Skeletal muscle tissue (tissue), 4 donors: ENCODE measurements around the gene MAD1L1. TPM values are rescaled to one million over a fixed set of nuclear protein-coding genes. Genes with fewer than 3 reads are reported as not detected.

Experiments
- H3K27ac ChIP-seq: one replicate; pipeline ENCODE4 v1.7.0; 2013; ENCODE audit warnings: mild to moderate bottlenecking, low read depth, low read length, inconsistent platforms
- H3K27me3 ChIP-seq, 3 donors: one replicate each; pipeline ENCODE4 v1.7.0; 2013; ENCODE audit warnings: low read length in 3 of 3; ENCODE audit not compliant: control insufficient read depth in 3 of 3, insufficient read depth in 3 of 3
- H3K36me3 ChIP-seq, 3 donors: one replicate each; pipeline ENCODE4 v1.7.0; 2013; ENCODE audit warnings: low read length in 3 of 3; ENCODE audit not compliant: control insufficient read depth in 3 of 3, insufficient read depth in 3 of 3
- H3K4me1 ChIP-seq, 3 donors: one replicate each; pipeline ENCODE4 v1.7.0; 2013; ENCODE audit warnings: low read length in 3 of 3, mild to moderate bottlenecking in 3 of 3; ENCODE audit not compliant: control insufficient read depth in 3 of 3, insufficient read depth in 3 of 3
- H3K4me3 ChIP-seq, 3 donors: one replicate each; pipeline ENCODE4 v1.7.0; 2013; ENCODE audit warnings: low read length in 3 of 3
- H3K9ac ChIP-seq, 3 donors: one replicate each; pipeline ENCODE4 v1.7.0; 2013; ENCODE audit warnings: low read length in 3 of 3, mild to moderate bottlenecking in 3 of 3, moderate library complexity in 2 of 3, low read depth in 1 of 3
- H3K9me3 ChIP-seq, 3 donors: one replicate each; pipeline ENCODE4 v1.7.0; 2013; ENCODE audit warnings: low read length in 3 of 3; ENCODE audit not compliant: control insufficient read depth in 3 of 3
- total RNA-seq: library from RNA; depleted of rRNA; stranded (reverse); fragments of >200 nt; gene quantifications from one replicate; pipeline ENCODE4 v1.2.3, GENCODE V29; 2014
- donor health status: Osteomylitis.

The MAD1L1 gene
- total RNA-seq, 1 donor from 2014 or later = 42.3 TPM

GRCh38 chr7:2048531-2048930, 184.2 kb downstream of the MAD1L1 start:
- Histone ChIP-seq H3K9me3 (no peaks in the 10 kb centered on the region), H3K4me1 (peaks cover 0 to 21% (median 11%) of the 10 kb centered on the region in 3 donors)

GRCh38 chr7:2048006-2048405, 184.7 kb downstream of the MAD1L1 start:
- no peak overlapping the region for H3K9ac ChIP-seq
- no peaks in the 10 kb centered on the region for H3K27me3 ChIP-seq
- H3K36me3 ChIP-seq = no peaks in the 10 kb centered on the region
- H3K4me3 ChIP-seq = no peak overlapping the region
- H3K4me1 ChIP-seq = peaks cover 0 to 21% (median 11%) of the 10 kb centered on the region in 3 donors
- H3K27ac ChIP-seq = no peak overlapping the region
- H3K9me3 ChIP-seq = no peaks in the 10 kb centered on the region

More at GRCh38 chr7:2048531-2048930, 184.2 kb downstream of the MAD1L1 start:
- no peaks in the 10 kb centered on the region for H3K36me3 ChIP-seq
- H3K9ac ChIP-seq = no peak overlapping the region
- H3K27ac ChIP-seq = no peak overlapping the region
- H3K4me3 ChIP-seq = no peak overlapping the region
- no peaks in the 10 kb centered on the region for H3K27me3 ChIP-seq

- no peak overlapping the region for H3K9ac ChIP-seq
- no peak overlapping the region for H3K4me3 ChIP-seq
- peaks cover 0 to 3% (median 0%) of the 10 kb centered on the region in 3 donors for H3K9me3 ChIP-seq
- peaks cover 0 to 2% (median 0%) of the 10 kb centered on the region in 3 donors for H3K36me3 ChIP-seq
- no peak overlapping the region for H3K27ac ChIP-seq
- H3K4me1 ChIP-seq = peaks cover 0 to 13% (median 8%) of the 10 kb centered on the region in 3 donors
- H3K27me3 ChIP-seq = no peaks in the 10 kb centered on the region
Measured at GRCh38 chr7:2046581-2047565, 185.9 kb downstream of the MAD1L1 start.

- Histone ChIP-seq H3K27me3 (no peaks in the 10 kb centered on the region), H3K9me3 (peaks cover 0 to 3% (median 0%) of the 10 kb centered on the region in 3 donors), H3K4me3 (no peak overlapping the region), H3K27ac (no peak overlapping the region), H3K4me1 (peaks cover 0 to 7% (median 4%) of the 10 kb centered on the region in 3 donors), H3K9ac (no peak overlapping the region), H3K36me3 (peaks cover 0 to 2% (median 0%) of the 10 kb centered on the region in 3 donors)
Measured at GRCh38 chr7:2045559-2046405, 187.0 kb downstream of the MAD1L1 start.

GRCh38 chr7:2044883-2045471, 187.8 kb downstream of the MAD1L1 start:
- Histone ChIP-seq H3K9me3 (peaks cover 0 to 3% (median 0%) of the 10 kb centered on the region in 3 donors), H3K36me3 (peaks cover 0 to 2% (median 0%) of the 10 kb centered on the region in 3 donors), H3K4me1 (no peaks in the 10 kb centered on the region), H3K27ac (no peak overlapping the region), H3K4me3 (no peak overlapping the region), H3K9ac (no peak overlapping the region), H3K27me3 (no peaks in the 10 kb centered on the region)

GRCh38 chr7:2044311-2044882, 188.3 kb downstream of the MAD1L1 start:
- peaks cover 0 to 3% (median 0%) of the 10 kb centered on the region in 3 donors for H3K9me3 ChIP-seq
- H3K27ac ChIP-seq = no peak overlapping the region
- no peak overlapping the region for H3K4me3 ChIP-seq
- H3K9ac ChIP-seq = no peak overlapping the region
- no peaks in the 10 kb centered on the region for H3K4me1 ChIP-seq
- no peaks in the 10 kb centered on the region for H3K27me3 ChIP-seq
- H3K36me3 ChIP-seq = peaks cover 0 to 2% (median 0%) of the 10 kb centered on the region in 3 donors

- H3K27ac ChIP-seq = no peak overlapping the region
- no peak overlapping the region for H3K4me3 ChIP-seq
- H3K9ac ChIP-seq = no peak overlapping the region
- no peaks in the 10 kb centered on the region for H3K27me3 ChIP-seq
- H3K36me3 ChIP-seq = peaks cover 0 to 2% (median 0%) of the 10 kb centered on the region in 3 donors
- peaks cover 0 to 4% (median 0%) of the 10 kb centered on the region in 3 donors for H3K4me1 ChIP-seq
- peaks cover 0 to 3% (median 0%) of the 10 kb centered on the region in 3 donors for H3K9me3 ChIP-seq
Measured at GRCh38 chr7:2043316-2044039, 189.3 kb downstream of the MAD1L1 start.

GRCh38 chr7:2042650-2043049, 190.1 kb downstream of the MAD1L1 start:
- H3K9ac ChIP-seq = no peak overlapping the region
- peaks cover 0 to 11% (median 0%) of the 10 kb centered on the region in 3 donors for H3K4me1 ChIP-seq
- no peak overlapping the region for H3K27ac ChIP-seq
- H3K36me3 ChIP-seq = peaks cover 0 to 2% (median 0%) of the 10 kb centered on the region in 3 donors
- no peaks in the 10 kb centered on the region for H3K27me3 ChIP-seq
- H3K9me3 ChIP-seq = peaks cover 0 to 3% (median 0%) of the 10 kb centered on the region in 3 donors
- no peak overlapping the region for H3K4me3 ChIP-seq
